CD4-positive, alpha-beta T cell treated with Interleukin-1 beta for 1 hour (primary cell): ENCODE results near the gene MPZL1.
"Not testable (repeated sequence)": the region's sequence is repeated elsewhere in the genome, so short reads cannot be mapped to it uniquely, and the experiment has no call there.

Source experiments
- DNase-seq, 2 donors: peaks; one replicate each; pipeline ENCODE4 v3.0.0-alpha.2; 2020 to 2022

The MPZL1 gene

GRCh38 chr1:167819849-167820683 lies 98.3 kb downstream of the MPZL1 start:
- peak in 1 of 2 donors; percentile 20 for DNase-seq

GRCh38 chr1:167820684-167821355 lies 99.0 kb downstream of the MPZL1 start:
- DNase-seq, result no peak

GRCh38 chr1:167821356-167821685 lies 99.5 kb downstream of the MPZL1 start:
- DNase-seq, result no peak

GRCh38 chr1:167821969-167822685 lies 100.3 kb downstream of the MPZL1 start:
- no peak for DNase-seq

GRCh38 chr1:167824163-167824794 lies 102.5 kb downstream of the MPZL1 start:
- DNase-seq, result no peak

GRCh38 chr1:167825419-167826079 lies 103.8 kb downstream of the MPZL1 start:
- no peak for DNase-seq

- DNase-seq, result no peak
These were observed 104.3 kb downstream of the MPZL1 start for GRCh38 chr1:167826127-167826526.

- DNase-seq, result no peak
These were observed 108.1 kb downstream of the MPZL1 start for GRCh38 chr1:167829868-167830267.

- DNase-seq, result not testable (repeated sequence)
These were observed 108.9 kb downstream of the MPZL1 start for GRCh38 chr1:167830668-167831067.

GRCh38 chr1:167832693-167833092 lies 110.9 kb downstream of the MPZL1 start:
- DNase-seq, result no peak

- DNase-seq, result no peak
These were observed 112.1 kb downstream of the MPZL1 start for GRCh38 chr1:167833904-167834303.

- no peak for DNase-seq
These were observed 114.4 kb downstream of the MPZL1 start for GRCh38 chr1:167836197-167836596.

- DNase-seq, result no peak
These were observed 115.5 kb downstream of the MPZL1 start for GRCh38 chr1:167837326-167837725.

- DNase-seq, result no peak
These were observed 117.2 kb downstream of the MPZL1 start for GRCh38 chr1:167839009-167839408.
